Activated gamma-delta T cell treated with Interleukin-2 at 50 U/mL for 16 hours (primary cell): ENCODE measurements around the gene PKN1.

Experiments
- DNase-seq: peaks from one replicate; pipeline ENCODE4 v3.0.0-alpha.2; 2020

Gene PKN1

GRCh38 chr19:14407605-14408484 lies 25.3 kb upstream of the PKN1 start:
- peak; percentile 9 for DNase-seq

DNA sequence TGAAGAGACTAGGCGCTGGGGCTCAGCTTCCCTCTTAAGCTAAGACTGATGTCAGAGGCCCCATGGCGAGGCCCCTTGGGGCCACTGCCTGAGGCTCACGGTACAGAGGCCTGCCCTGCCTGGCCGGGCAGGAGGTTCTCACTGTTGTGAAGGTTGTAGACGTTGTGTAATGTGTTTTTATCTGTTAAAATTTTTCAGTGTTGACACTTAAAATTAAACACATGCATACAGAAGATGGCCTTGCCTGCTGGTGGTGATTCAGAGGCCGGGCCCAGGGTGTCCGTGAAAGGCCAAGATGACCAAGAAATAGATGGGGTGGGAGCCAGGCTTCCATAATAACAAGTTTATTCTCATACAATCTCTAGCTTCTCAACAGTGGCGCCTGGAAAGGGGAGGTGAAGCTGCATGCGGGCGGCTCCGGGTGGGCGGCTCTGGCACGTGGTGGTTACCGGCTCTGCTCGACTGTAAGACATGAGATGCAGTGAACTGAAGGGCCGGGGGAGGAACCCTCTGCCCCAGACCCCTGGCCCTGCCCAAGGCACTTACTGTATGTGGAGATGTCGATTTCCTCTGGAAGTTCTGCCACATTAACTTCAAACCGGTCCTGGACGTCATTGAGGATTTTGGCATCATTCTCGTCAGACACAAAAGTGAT lies 24.5 kb upstream of the PKN1 start:
- DNase-seq = peak; percentile 13

DNA sequence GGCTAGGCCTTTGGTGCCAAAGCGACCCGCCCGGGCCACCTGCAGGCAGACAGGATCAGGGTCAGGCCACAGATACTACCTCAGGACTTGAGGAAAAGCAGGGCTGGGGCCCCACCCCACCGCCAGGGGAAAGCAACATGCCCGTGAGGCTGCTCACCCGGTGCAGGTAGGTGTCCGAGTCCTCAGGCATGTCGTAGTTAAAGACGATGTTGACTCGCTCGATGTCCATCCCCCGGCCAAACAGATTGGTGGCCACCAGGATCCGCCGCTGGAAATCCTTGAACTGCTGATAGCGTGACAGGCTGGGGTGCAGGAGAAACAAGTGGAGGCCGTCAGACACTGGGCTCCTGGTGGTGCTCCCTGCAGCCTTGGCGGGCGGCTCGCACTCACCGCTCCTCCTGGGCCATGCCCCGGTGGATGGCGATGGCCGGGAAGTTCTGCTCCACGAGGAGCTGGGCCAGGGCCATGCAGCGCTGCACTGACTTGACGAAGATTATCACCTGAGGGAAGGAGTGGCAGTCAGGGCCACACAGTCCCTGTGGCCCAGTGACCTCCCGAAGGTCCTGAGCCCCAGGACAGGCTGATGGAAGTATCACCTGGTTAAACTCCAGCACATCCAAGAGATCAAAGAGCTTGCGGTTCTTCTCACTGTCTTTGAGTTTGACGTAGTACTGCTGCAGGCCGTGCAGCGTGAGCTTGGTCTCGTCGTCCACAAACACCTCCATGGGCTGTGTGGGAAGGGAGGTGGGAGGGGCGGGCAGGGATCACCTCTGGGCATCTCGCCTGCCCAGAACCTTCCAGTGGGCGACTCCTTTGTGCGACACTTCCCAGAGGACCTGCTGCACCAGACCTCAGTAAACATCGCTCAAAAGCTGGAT lies 23.7 kb upstream of the PKN1 start:
- peak; percentile 20 for DNase-seq

DNA sequence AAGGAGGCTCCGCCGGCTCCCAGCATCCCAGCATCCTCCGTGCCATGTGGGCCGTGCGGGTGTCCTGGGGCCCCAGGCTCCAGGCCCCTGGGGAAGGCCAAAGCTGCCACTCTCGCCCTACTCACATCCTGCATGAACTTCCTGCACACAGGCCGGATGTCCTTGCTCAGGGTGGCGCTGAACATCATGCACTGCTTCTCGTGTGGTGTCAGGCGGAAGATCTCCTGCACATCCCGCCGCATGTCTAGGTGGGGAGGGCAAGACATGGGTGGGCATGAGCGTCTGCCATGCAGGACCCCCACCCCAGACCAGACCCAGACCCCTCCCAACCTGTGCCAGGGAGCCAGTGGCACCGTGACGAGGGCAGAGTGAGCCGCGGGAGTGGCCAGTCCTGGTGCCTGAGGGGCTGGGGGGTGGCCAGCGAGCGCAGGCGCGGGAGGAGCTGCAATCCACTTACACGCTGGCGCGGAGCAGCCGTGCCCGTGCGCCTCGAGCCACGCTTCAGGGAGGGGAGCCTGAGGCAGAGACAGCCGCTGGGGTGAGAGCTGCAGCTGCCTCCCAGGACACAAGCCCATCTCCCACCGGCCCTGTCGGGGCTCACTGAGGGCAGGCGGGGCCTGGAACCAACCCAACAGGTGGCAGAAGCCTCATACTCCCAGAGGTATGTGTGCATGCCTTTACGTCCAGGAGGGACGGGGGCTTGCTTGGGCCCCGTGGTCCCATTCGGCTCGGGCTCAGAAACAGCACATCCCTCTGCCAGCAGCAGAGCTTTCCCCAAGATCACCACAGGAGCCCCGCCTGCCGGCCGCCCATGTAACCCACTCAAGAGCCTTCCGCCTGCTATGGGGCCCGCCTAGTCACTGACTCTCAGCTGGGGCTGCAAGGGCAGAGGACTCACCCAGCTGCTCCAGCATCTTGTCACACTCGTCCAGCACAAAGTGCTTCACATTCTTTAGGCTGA lies 22.7 kb upstream of the PKN1 start:
- DNase-seq = peak; percentile 49

DNA sequence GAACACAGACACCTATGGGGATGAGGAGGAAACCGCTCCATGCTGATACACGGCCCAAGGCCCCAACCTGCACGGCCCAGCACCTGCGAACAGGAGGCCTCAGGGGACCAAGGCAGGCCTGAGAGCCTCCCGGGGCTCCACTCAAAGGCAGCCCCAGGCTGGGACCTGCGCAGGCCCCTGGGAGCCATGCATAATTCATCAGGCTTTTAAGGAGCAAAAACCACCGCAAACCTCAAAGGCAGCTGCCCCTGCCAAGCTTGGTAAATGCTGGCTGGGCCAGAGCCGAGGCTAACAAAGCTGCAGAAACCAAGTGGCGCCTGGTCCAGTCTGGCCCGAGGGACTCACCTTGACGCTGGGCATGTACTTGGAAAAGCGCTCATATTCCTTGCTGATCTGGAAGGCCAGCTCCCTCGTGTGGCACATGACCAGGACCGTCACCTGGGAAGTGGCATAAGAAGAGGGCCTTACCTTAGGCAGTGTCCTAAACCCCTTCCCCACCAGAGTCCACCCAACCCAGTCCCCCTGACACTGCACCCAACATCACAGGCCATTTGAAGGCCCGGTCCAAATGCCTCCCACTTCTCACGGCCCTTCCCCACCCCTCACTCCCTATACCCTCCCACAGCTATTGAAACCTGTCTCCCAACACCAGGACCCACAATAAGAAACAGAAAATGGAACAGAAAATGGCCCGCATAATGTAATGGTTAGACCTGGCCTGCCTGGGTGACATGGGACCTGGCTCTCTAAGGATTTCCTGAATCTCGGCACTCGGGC lies 21.8 kb upstream of the PKN1 start:
- DNase-seq = no peak

GRCh38 chr19:14411938-14412245 lies 21.2 kb upstream of the PKN1 start:
- no peak for DNase-seq

DNA sequence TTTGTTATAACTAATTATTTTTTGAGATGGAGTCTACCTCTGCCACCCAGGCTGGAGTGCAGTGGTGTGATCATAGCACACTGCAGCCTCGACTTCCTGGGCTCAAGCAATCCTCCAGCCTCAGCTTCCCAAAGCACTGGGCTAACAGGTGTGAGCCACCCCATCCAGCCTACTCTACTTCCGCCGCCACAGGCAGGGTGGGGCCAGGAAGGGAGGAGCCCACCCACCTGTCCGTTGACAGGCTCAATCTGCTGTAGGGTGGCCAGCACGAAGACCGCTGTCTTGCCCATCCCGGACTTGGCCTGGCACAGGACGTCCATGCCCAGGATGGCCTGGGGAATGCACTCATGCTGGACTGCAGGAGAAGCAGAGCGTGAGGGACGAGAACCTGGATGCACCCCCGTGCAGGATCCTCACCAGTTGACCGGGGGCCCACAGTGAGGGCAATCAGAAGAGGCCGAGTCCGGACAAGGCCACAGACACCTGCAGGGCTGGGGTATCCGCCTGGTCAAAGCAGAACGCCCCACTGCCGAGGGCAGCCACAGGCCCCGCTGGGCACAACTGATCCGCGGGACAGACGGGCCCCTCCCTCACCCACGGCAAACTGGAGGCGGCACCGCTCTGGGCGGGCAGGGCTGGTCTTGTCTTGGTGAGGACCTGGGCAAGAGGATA lies 20.6 kb upstream of the PKN1 start:
- peak; percentile 4 for DNase-seq

- DNase-seq = no peak
Observed at GRCh38 chr19:14412996-14413692, 20.0 kb upstream of the PKN1 start.

GRCh38 chr19:14413693-14414181 lies 19.4 kb upstream of the PKN1 start:
- DNase-seq = no peak

GRCh38 chr19:14414926-14415690 lies 18.0 kb upstream of the PKN1 start:
- DNase-seq = no peak

- DNase-seq = no peak
Observed at GRCh38 chr19:14416817-14417231, 16.3 kb upstream of the PKN1 start.

GRCh38 chr19:14418856-14419105 lies 14.3 kb upstream of the PKN1 start:
- peak; percentile 80 for DNase-seq

DNA sequence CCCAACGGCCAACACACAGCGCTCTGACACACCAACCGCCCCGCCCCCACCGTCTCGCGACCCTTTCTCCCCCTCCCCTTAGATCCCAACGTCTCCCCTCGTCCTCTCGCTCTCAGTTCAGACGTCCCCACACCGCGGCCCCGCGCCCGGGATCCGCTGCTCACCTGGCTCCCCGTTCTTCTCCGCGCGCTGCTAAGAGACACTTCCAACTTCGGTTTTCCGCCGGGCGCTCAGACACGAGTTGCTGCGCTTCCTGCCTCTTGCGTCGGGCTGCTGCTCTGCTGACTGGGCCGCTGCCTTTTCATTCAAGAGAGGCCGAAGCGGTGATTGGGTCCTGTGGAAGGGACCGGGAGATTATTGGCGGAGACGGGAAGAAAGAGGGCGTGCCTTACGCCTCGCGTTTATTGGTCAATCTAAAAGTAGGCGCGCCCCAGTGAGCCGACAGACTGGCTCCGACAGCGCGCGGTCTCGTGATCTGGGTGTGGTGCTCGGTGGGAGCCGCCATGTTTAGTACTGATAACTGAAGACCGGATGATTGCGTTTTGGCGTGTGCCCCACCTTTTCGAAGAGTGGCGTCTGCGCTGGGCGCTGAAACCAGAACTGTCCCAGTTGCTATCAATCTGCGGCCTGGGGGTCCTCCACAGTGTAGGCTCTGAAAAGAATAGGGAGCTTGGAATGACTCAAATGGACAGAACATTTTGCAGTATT lies 13.8 kb upstream of the PKN1 start, which contains the start of gene DDX39A:
DDX39A (minus strand) TSS at position 236 of the 708 bp plus-strand sequence. CDS start 6,121 bp downstream, outside the sequence.
- peak; percentile 96 for DNase-seq

DNA sequence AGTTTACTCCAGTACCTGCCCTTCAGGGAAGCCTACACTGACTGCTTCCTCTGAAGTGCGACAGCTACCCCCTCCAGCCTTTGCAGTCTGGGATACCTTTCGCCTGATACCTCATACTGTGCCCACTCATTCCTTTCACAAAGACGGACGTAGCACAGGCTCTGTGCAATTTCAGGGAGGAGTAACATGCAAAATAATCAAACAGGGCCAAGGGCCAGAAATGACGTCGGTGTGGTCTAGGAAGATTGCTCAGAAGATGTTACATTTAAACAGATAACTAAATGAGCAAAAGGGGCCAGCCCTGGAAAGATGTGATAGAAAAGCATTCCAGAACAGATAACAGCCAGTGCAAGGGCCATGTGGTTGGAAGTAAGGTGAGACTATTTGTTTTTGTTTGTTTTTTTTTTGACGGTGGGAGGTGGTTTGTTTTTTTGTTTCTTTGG lies 7.4 kb upstream of the PKN1 start:
- DNase-seq = no peak

DNA sequence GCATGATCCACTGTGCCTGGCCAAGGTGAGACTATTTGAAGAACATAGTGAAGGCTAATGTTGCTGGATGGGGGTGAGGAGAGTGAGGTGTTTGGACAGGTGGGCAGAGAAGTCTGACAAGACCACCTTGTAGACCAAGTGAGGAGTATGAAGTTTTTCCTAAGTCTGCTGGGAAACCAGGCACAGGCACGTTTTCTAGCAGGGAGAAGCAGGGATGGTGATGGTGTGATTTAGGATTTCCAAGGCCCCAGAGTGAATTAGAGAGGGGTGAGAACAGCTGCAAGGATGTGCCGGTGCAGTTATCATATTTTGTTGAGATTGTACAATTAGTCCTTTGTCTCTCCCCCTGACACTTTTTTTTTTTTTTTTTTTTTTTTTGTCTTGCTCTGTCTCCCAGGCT lies 5.6 kb upstream of the PKN1 start:
- DNase-seq = no peak

DNA sequence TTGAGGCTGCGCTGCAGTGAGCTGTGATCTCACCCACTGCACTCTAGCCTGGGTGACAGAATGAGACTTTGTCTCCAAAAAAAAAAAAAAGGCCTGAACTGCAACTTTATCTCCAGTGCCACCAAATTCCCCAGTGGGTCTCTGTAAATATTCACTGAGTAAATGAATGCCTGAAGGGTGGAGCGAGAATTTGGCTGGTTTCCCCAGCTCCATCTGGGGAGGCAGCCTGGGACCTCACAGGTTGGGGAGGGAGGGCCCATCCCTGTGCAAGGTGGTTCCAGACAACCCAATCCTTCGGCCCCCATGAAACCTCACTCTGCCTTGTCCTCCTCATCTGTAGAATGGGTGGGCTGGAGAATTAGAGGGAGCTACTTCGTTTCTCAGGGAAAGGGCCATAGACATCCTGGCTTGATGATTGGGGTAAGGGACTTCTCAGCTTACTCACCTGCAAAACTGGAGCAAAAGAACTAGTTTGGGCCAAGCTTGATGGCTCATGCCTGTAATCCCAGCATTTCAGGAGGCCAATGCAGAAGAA lies 4.2 kb upstream of the PKN1 start:
- DNase-seq = no peak

- DNase-seq = no peak
Observed at GRCh38 chr19:14430712-14431111, 2.4 kb upstream of the PKN1 start.
